HEK293 (cell line): ENCODE results near the gene NAA16.

Source experiments
- KLF1 ChIP-seq: fragments of 450-650 bp; formaldehyde crosslinking; IDR thresholded peaks from 2 replicates; pipeline ENCODE4 v1.5.1; 2016; ENCODE audit warnings: missing biosample characterization, missing genetic modification characterization
- MYNN ChIP-seq: fragments of 450-650 bp; formaldehyde crosslinking; IDR thresholded peaks from 2 replicates; pipeline ENCODE4 v1.5.1; 2016; ENCODE audit warnings: missing biosample characterization, missing genetic modification characterization, borderline replicate concordance
- REST ChIP-seq: fragments of 450-650 bp; formaldehyde crosslinking; IDR thresholded peaks from 2 replicates; pipeline ENCODE4 v1.5.1; 2016; ENCODE audit warnings: missing biosample characterization, missing genetic modification characterization
- YY1 ChIP-seq: fragments of 450-650 bp; formaldehyde crosslinking; IDR thresholded peaks from 2 replicates; pipeline ENCODE4 v1.5.1; 2018; ENCODE audit warnings: missing biosample characterization, missing genetic modification characterization
- ZNF16 ChIP-seq: fragments of 450-650 bp; formaldehyde crosslinking; IDR thresholded peaks from 2 replicates; pipeline ENCODE4 v1.5.1; 2016; ENCODE audit warnings: low read depth, missing biosample characterization, missing genetic modification characterization
- ZNF223 ChIP-seq: fragments of 450-650 bp; formaldehyde crosslinking; IDR thresholded peaks from 2 replicates; pipeline ENCODE4 v1.5.1; 2016; ENCODE audit warnings: missing biosample characterization, missing genetic modification characterization
- ZNF510 ChIP-seq: fragments of 450-650 bp; formaldehyde crosslinking; IDR thresholded peaks from 2 replicates; pipeline ENCODE4 v1.5.1; 2018; ENCODE audit warnings: mild to moderate bottlenecking, missing genetic modification characterization, missing biosample characterization; ENCODE audit not compliant: insufficient replicate concordance
- ZNF843 ChIP-seq: fragments of 450-650 bp; formaldehyde crosslinking; IDR thresholded peaks from 2 replicates; pipeline ENCODE4 v1.5.1; 2016; ENCODE audit warnings: missing biosample characterization, missing genetic modification characterization
- TF ChIP-seq, protein P1 (sequence below): fragments of 450-650 bp; formaldehyde crosslinking; IDR thresholded peaks from 2 replicates; pipeline ENCODE4 v1.5.1; 2016; ENCODE audit warnings: missing biosample characterization, missing genetic modification characterization
- TF ChIP-seq, protein P2 (sequence below): fragments of 450-650 bp; formaldehyde crosslinking; IDR thresholded peaks from 2 replicates; pipeline ENCODE4 v1.5.1; 2016; ENCODE audit warnings: missing biosample characterization, missing genetic modification characterization

DNA sequence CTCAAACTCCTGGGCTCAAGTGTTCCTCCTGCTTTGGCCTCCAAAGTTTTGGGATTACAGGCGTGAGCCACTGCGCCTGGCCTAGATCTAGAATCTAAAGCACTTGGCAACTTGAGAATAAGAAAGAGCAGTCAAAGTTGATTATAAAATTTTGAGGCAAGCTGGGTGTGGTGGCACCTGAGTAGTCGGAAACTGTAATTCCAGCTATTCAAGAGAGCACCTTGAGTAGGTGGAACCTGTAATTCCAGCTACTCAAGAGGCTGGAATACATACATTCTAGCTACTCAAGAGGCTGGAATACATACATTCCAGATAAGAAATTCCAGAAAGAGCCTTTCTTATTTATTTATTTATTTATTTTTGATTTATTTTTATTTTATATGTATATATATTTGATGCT lies 8.3 kb upstream of the NAA16 start:
- TF ChIP-seq, protein P1, sequence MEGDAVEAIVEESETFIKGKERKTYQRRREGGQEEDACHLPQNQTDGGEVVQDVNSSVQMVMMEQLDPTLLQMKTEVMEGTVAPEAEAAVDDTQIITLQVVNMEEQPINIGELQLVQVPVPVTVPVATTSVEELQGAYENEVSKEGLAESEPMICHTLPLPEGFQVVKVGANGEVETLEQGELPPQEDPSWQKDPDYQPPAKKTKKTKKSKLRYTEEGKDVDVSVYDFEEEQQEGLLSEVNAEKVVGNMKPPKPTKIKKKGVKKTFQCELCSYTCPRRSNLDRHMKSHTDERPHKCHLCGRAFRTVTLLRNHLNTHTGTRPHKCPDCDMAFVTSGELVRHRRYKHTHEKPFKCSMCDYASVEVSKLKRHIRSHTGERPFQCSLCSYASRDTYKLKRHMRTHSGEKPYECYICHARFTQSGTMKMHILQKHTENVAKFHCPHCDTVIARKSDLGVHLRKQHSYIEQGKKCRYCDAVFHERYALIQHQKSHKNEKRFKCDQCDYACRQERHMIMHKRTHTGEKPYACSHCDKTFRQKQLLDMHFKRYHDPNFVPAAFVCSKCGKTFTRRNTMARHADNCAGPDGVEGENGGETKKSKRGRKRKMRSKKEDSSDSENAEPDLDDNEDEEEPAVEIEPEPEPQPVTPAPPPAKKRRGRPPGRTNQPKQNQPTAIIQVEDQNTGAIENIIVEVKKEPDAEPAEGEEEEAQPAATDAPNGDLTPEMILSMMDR, result no peak
- TF ChIP-seq REST (tag by site-specific recombination), result no peak
- TF ChIP-seq, protein P2, sequence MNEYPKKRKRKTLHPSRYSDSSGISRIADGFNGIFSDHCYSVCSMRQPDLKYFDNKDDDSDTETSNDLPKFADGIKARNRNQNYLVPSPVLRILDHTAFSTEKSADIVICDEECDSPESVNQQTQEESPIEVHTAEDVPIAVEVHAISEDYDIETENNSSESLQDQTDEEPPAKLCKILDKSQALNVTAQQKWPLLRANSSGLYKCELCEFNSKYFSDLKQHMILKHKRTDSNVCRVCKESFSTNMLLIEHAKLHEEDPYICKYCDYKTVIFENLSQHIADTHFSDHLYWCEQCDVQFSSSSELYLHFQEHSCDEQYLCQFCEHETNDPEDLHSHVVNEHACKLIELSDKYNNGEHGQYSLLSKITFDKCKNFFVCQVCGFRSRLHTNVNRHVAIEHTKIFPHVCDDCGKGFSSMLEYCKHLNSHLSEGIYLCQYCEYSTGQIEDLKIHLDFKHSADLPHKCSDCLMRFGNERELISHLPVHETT (tag by site-specific recombination), result no peak
- no peak for TF ChIP-seq KLF1
- no peak for TF ChIP-seq ZNF16
- TF ChIP-seq ZNF510 (tag by site-specific recombination), result no peak
- no peak for TF ChIP-seq YY1 (tag by site-specific recombination)
- no peak for TF ChIP-seq ZNF843 (tag by site-specific recombination)
- no peak for TF ChIP-seq MYNN (tag by site-specific recombination)
- TF ChIP-seq ZNF223 (tag by site-specific recombination), result no peak
